Immature natural killer cell (primary cell): Measurements from ENCODE around the gene MARCKSL1. TPM values are rescaled to one million over a fixed set of nuclear protein-coding genes. Genes with fewer than 3 reads are reported as not detected.

ENCODE experiments used
- DNase-seq, 3 donors: peaks; one replicate each; pipeline ENCODE4 v3.0.0; 2022; ENCODE audit warnings: mixed read lengths in 1 of 3
- H3K27ac Mint-ChIP-seq, 6 donors: one replicate each; pipeline ENCODE4 v1.8.0; 2020; ENCODE audit warnings: mixed read lengths in 6 of 6, mild to moderate bottlenecking in 5 of 6, inconsistent platforms in 4 of 6, moderate library complexity in 3 of 6
- H3K27me3 Mint-ChIP-seq, 3 donors: one replicate each; pipeline ENCODE4 v1.8.0; 2020 to 2021; ENCODE audit warnings: low read depth in 3 of 3, mild to moderate bottlenecking in 3 of 3, mixed read lengths in 3 of 3, moderate library complexity in 3 of 3, inconsistent platforms in 1 of 3
- H3K36me3 Mint-ChIP-seq, 3 donors: one replicate each; pipeline ENCODE4 v1.8.0; 2020; ENCODE audit warnings: mixed read lengths in 3 of 3, inconsistent platforms in 2 of 3, mild to moderate bottlenecking in 2 of 3
- H3K4me1 Mint-ChIP-seq, 2 donors: one replicate each; pipeline ENCODE4 v1.8.0; 2020; ENCODE audit warnings: inconsistent platforms in 2 of 2, mild to moderate bottlenecking in 2 of 2, mixed read lengths in 2 of 2, moderate library complexity in 1 of 2
- H3K4me3 Mint-ChIP-seq, 5 donors: one replicate each; pipeline ENCODE4 v1.8.0; 2020; ENCODE audit warnings: mild to moderate bottlenecking in 5 of 5, mixed read lengths in 5 of 5, inconsistent platforms in 3 of 5, moderate library complexity in 3 of 5
- H3K9me3 Mint-ChIP-seq, 6 donors: one replicate each; pipeline ENCODE4 v1.8.0; 2020; ENCODE audit warnings: mild to moderate bottlenecking in 6 of 6, mixed read lengths in 6 of 6, inconsistent platforms in 4 of 6, moderate library complexity in 3 of 6
- polyA plus RNA-seq, 3 donors: library from polyadenylated mRNA; unstranded; fragments of 300-500 nt; fragmentation: Illumina TruSeq; gene quantifications; one replicate each; pipeline ENCODE4 v1.2.3, GENCODE V29; 2021

The MARCKSL1 gene
- polyA plus RNA-seq, 3 donors from 2014 or later = 20.5 to 46.9 (median 27.7) TPM

DNA sequence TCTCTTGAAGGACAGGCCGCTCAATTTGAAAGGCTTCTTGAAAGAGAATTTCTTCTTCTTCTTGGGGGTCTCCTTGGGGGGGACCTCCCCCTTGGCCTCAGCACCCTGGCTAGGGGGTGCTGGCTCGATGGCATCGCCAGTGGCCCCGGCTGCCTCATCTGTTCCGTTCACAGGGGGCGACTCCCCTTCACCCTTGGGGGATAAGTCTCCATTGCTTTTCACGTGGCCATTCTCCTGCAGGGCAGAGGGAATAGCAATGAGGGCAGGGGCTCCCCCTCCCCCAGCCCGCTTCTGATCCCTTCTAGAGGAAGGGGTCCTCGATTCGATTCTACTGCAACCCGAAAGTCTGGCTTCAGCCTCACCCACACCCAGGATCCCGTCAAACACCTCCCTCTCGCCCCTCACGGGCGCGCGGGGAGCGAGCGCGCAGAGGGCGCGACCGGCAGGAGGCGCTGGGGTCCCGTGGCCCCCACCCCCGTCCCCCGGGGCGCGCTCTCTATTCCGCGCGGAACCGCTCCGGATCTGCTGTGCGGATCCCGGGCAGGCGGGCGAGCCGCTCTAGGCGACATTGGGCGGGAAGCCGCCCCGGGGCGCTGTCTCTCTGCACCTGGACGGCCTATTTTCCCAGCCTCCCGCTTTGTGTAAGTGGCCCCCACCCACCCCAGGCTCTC lies 1.0 kb downstream of the MARCKSL1 start:
- DNase-seq = peak; percentile 51 to 65 (median 61)
- Mint-ChIP-seq H3K27me3 (peaks cover 2 to 15% (median 3%) of the 10 kb centered on the region in 3 donors), H3K36me3 (peaks cover 13 to 28% (median 13%) of the 10 kb centered on the region in 3 donors), H3K4me3 (peak overlapping the region; percentile 84 to 88 (median 87)), H3K4me1 (peaks cover 35 to 42% of the 10 kb centered on the region in 2 donors), H3K9me3 (no peaks in the 10 kb centered on the region), H3K27ac (peak overlapping the region in 5 of 6 donors; percentile 29 to 76 (median 71))

DNA sequence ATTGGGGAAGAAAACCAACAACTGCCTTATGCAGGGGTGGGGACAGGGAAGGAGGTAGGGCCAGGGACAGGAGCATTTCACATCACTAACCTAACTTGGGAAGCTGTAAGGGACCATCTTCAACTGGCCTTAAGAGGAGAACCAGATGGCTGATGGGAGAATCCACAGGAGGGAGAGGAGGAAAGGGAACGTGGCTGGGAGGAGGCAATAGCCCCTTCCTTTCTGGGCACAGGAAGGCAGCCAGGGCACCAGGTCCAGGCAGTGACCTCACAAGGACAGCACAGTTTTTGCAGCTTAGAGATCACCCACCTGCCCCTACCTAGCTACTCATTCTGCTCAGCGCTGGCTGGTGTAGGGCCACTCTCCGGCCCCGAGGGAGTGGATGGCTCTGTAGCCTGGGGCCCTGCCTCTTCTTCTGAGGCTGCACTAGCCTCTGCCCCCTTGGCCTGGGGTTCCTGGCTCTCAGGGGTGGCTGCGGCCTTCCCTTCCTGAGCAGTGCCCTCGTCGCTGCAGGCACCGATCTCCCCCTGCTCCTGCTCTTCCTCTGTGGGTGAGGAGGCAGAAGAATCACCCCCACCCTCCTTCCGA lies 1.7 kb downstream of the MARCKSL1 start:
- peak overlapping the region; percentile 72 to 88 (median 87) for H3K4me3 Mint-ChIP-seq
- DNase-seq = no peak
- H3K9me3 Mint-ChIP-seq = no peaks in the 10 kb centered on the region
- peaks cover 35 to 42% of the 10 kb centered on the region in 2 donors for H3K4me1 Mint-ChIP-seq
- H3K27me3 Mint-ChIP-seq = peaks cover 2 to 15% (median 4%) of the 10 kb centered on the region in 3 donors
- H3K36me3 Mint-ChIP-seq = peaks cover 16 to 34% (median 17%) of the 10 kb centered on the region in 3 donors
- peak overlapping the region in 4 of 6 donors; percentile 12 to 46 (median 34) for H3K27ac Mint-ChIP-seq

DNA sequence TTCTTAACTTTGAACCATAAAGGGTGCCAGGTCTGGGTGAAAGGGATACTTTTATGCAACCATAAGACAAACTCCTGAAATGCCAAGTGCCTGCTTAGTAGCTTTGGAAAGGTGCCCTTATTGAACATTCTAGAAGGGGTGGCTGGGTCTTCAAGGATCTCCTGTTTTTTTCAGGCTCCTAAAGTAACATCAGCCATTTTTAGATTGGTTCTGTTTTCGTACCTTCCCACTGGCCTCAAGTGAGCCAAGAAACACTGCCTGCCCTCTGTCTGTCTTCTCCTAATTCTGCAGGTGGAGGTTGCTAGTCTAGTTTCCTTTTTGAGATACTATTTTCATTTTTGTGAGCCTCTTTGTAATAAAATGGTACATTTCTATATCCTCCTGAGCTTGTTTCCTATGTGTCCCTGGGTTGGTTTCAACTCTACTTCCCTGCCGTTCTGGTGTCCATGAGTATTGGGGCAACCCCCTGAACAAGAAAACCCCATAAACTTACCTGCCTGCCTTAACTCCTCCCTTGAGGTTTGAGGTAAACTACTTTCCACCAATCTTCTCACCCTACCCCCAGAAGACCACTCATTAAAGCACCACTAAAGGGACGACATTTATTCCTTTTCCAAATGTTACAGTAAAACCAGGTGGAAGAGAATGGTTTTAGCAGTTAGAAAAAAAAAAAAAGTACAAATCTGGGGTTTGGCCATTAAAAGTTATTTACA lies 2.6 kb downstream of the MARCKSL1 start:
- Mint-ChIP-seq H3K4me3 (peak overlapping the region in 4 of 5 donors; percentile 0 to 87 (median 78)), H3K27me3 (peaks cover 2 to 15% (median 4%) of the 10 kb centered on the region in 3 donors), H3K9me3 (no peaks in the 10 kb centered on the region), H3K27ac (peak overlapping the region in 5 of 6 donors; percentile 7 to 51 (median 39)), H3K4me1 (peaks cover 30 to 37% of the 10 kb centered on the region in 2 donors), H3K36me3 (peaks cover 18 to 42% (median 19%) of the 10 kb centered on the region in 3 donors)
- no peak for DNase-seq

DNA sequence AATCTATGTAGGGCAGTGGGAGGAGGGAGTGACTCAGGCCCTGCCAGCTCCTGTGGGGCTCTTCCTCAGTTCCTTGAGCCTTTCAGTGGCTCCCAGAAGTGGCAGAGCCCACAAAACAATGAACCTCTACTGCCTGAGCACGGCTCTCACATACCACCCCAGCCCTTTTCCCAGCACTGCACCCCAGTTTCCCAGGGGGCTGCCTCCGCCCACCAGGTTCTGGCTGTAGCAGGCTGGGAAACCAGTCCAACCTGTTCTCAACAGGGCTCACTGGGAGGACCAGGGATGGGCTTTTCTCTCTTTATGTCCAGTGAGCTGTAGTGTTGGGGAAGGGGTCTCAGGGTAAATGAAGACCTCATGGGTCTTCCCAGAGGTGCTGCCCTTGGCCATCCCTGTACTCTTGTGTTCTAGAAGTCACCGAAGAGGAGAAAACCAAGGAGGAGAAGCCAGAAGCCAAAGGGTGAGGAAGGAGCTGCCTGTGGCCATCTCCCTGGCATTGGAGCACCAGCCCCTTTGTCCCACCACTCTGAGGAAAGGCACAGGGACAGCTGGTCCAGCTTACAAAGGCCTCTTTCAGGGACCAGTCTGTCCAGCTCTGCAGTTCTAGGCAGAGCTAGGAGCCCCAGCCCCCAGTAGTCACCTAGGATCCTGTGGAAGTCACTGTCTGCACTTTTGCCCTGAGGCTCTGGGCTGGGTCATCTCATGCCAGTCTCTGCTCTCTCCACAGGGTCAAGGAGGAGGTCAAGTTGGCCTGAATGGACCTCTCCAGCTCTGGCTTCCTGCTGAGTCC lies 3.5 kb downstream of the MARCKSL1 start:
- peaks cover 23 to 28% of the 10 kb centered on the region in 2 donors for H3K4me1 Mint-ChIP-seq
- H3K27ac Mint-ChIP-seq = peak overlapping the region in 2 of 6 donors; percentile 13 to 51
- H3K4me3 Mint-ChIP-seq = no peak overlapping the region

DNA sequence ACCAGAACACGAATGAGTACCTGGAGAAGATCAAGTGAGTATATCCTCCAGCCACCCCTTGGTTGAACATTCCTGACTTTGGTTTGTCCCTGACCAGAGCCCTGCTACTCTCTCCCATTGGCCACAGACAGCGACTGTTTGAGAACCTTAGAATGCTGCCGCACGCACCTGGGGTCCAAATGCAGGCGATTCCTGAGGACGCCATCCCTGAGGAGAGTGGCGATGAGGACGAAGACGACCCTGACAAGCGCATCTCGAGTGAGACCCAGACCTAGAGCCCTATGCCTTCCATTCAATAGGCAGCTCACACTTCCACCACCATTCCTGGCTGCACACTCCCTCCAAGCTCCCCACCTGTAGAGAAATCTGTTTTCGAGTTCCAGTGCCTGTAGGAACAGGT lies 4.5 kb downstream of the MARCKSL1 start:
- no peaks in the 10 kb centered on the region for H3K9me3 Mint-ChIP-seq
- H3K27me3 Mint-ChIP-seq = peaks cover 0 to 7% (median 1%) of the 10 kb centered on the region in 3 donors
- H3K36me3 Mint-ChIP-seq = peaks cover 22 to 55% (median 25%) of the 10 kb centered on the region in 3 donors
- H3K4me1 Mint-ChIP-seq = peaks cover 14 to 19% of the 10 kb centered on the region in 2 donors
- no peak for DNase-seq
- no peak overlapping the region for H3K4me3 Mint-ChIP-seq
- H3K27ac Mint-ChIP-seq = peak overlapping the region in 2 of 6 donors; percentile 25 to 51

More for the DNA sequence above, 3.5 kb downstream of the MARCKSL1 start:
- no peak for DNase-seq
- Mint-ChIP-seq H3K27me3 (peaks cover 2 to 12% (median 4%) of the 10 kb centered on the region in 3 donors), H3K9me3 (no peaks in the 10 kb centered on the region), H3K36me3 (peaks cover 22 to 49% (median 24%) of the 10 kb centered on the region in 3 donors)

DNA sequence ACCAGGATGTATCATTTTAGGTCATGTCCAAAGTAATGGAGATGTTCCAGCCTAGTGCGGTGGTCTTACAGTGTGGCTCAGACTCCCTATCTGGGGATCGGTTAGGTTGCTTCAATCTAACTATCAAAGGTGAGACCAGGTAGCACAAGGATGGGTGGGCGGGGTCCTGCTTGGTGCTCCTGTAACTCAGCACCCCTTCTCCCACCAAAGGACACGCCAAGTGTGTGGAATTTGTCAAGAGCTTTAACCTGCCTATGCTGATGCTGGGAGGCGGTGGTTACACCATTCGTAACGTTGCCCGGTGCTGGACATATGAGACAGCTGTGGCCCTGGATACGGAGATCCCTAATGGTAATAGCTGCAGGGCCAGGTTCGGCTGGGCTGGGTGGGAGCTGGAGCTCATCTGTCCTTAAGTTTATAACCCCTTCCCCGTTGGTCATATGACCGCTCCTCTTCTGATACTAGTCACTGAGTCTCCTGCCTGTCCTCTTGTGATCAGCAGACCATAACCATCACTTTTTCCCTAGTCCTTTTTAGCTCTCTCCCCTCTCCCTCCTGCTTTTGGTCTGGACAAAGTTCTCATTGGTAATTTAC lies 5.4 kb downstream of the MARCKSL1 start:
- Mint-ChIP-seq H3K27ac (no peak overlapping the region), H3K4me1 (peaks cover 14 to 19% of the 10 kb centered on the region in 2 donors), H3K36me3 (peaks cover 22 to 55% (median 25%) of the 10 kb centered on the region in 3 donors), H3K9me3 (no peaks in the 10 kb centered on the region), H3K4me3 (no peak overlapping the region), H3K27me3 (peaks cover 0 to 4% (median 1%) of the 10 kb centered on the region in 3 donors)
- DNase-seq = no peak

DNA sequence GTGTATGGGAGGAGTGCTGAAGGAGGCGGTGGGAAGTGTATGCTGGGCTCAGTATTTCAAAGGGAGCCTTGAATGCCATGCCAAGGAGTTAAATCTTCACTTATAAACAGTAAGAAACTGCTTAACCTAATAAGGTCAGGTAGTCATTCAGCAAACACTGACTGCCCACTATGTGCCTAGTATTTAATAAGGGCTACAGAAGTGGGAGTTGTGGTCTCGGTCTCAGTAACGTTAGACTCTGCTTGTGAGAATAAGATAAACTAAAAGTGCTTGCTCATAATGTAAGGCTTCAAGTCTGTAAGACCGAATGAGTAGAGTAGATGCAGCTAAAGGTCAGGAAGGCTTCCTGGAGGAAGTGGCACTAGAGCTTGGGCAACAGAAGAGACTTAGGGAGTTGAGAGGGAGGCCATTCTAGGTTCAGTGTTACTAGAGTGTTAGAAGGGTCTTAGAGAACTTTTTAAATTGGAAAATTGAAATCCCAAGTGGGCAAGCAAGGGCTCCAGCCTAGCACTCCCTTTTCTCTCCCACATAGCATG lies 6.0 kb downstream of the MARCKSL1 start:
- Mint-ChIP-seq H3K4me3 (no peak overlapping the region), H3K36me3 (peaks cover 22 to 62% (median 30%) of the 10 kb centered on the region in 3 donors)
- DNase-seq = no peak

DNA sequence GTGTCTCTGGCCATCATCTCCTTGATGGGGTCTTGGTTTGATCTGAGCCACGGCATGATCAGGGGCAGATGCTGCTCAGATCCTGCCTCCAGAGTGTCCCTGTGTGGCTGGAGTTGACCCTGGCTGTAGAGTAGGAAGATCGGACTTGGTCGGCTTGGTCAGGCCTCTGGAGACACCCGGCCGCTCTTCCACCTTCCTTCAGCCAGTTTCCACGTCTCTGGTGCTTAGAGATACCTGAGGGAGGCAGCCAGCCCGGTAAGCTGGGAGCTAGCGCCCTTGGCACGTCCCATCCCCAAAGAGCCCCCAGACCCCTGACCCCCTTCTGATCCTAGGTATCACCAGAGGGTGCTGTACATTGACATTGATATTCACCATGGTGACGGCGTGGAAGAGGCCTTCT lies 8.8 kb downstream of the MARCKSL1 start:
- H3K9me3 Mint-ChIP-seq = no peaks in the 10 kb centered on the region
- no peak for DNase-seq
- peaks cover 10 to 17% of the 10 kb centered on the region in 2 donors for H3K4me1 Mint-ChIP-seq
- H3K27me3 Mint-ChIP-seq = peaks cover 0 to 1% (median 0%) of the 10 kb centered on the region in 3 donors
- no peak overlapping the region for H3K27ac Mint-ChIP-seq
- no peak overlapping the region for H3K4me3 Mint-ChIP-seq
- peaks cover 22 to 52% (median 27%) of the 10 kb centered on the region in 3 donors for H3K36me3 Mint-ChIP-seq

More for the DNA sequence above, 6.0 kb downstream of the MARCKSL1 start:
- Mint-ChIP-seq H3K4me1 (peaks cover 13 to 17% of the 10 kb centered on the region in 2 donors), H3K9me3 (no peaks in the 10 kb centered on the region), H3K27me3 (peaks cover 0 to 4% (median 1%) of the 10 kb centered on the region in 3 donors), H3K27ac (peak overlapping the region in 1 of 6 donors; percentile 8)

DNA sequence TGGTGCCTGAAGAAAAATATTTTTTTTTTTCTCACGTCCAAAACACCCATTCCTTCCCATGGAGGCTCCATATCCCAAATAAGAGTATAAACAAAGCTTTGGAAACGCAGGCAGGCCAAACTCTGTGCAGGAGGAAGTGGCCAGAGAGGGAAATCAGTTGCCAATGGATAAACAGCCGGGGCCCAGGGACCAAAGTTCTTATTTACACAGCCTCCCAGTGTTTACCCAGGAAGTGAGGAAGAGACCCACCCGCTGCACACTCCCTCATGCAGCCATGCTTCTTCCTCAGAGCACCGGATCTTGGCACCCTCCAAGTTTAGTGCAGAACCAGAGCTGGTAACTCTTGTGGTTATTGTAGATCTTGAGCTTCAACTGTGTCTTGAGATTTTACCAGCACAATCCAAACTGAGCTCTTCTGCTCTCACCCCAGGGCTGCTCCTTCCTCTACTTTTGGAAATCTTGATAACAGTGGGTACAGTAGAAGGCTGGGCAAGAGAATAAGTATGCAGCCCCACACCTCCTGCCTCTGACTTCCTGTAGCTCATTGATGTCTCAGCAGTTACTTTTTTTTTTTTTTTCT lies 14.2 kb downstream of the MARCKSL1 start:
- peak; percentile 22 to 41 (median 38) for DNase-seq
- Mint-ChIP-seq H3K4me1 (peaks cover 25 to 37% of the 10 kb centered on the region in 2 donors), H3K9me3 (no peaks in the 10 kb centered on the region), H3K27me3 (peaks cover 0 to 3% (median 0%) of the 10 kb centered on the region in 3 donors), H3K4me3 (peak overlapping the region; percentile 60 to 79 (median 69)), H3K36me3 (peaks cover 3 to 12% (median 7%) of the 10 kb centered on the region in 3 donors), H3K27ac (peak overlapping the region; percentile 63 to 94 (median 88))

DNA sequence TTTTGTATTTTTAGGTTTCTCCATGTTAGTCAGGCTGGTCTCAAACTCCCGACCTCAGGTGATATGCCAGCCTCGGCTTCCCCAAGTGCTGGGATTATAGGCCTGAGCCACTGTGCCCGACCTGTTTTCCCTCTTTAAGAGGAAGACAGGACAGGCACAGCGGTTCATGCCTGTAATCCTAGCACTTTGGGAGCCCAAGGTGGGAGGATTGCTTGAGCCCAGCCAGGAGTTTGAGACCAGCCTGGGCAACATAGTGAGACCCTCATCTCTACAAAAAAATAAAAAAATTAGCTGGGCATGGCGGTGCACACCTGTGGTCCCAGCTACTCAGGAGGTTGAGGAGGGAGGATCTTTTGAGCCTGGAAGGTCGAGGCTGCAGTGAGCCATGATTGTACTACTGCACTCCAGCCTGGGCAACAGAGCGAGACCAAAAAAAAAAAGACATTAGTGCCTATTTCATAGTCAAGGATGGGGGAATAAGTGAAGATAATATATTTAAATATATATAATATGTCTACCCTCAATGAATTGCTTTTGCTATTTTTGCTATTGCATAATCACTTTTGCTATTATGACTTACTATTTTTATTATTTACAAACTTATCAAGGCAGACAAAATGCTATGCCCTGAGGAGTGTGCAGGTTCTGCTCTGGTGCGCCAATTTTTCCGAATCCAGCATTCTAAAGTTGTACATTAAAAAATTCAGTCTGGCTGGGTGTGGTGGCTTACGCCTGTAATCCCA lies 17.7 kb downstream of the MARCKSL1 start:
- H3K27me3 Mint-ChIP-seq = peaks cover 0 to 3% (median 0%) of the 10 kb centered on the region in 3 donors
- H3K27ac Mint-ChIP-seq = peak overlapping the region in 3 of 6 donors; percentile 10 to 19 (median 11)
- H3K4me1 Mint-ChIP-seq = peaks cover 33 to 49% of the 10 kb centered on the region in 2 donors
- no peak for DNase-seq
- H3K4me3 Mint-ChIP-seq = peak overlapping the region in 1 of 5 donors; percentile 33
- no peaks in the 10 kb centered on the region for H3K9me3 Mint-ChIP-seq
- peaks cover 0 to 12% (median 8%) of the 10 kb centered on the region in 3 donors for H3K36me3 Mint-ChIP-seq

DNA sequence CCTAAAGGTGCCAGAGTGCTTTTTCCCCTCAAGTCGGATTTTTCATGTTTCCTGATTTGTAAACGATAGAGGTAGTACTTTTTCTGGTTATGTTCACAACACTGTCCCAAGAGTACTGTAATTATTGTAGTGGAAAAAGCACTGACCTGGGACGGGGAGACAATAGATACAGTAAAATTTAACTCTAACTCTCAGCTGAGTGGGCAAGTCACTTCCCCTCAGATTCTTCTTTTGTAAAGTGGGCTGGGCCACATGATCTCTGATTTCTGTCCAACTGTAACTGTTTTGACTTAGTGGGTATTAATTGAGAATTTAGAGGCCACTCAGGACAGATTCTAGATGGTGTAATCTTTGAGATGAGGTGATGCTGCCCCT lies 19.1 kb downstream of the MARCKSL1 start:
- peaks cover 26 to 42% of the 10 kb centered on the region in 2 donors for H3K4me1 Mint-ChIP-seq
- no peak for DNase-seq
- H3K27ac Mint-ChIP-seq = peak overlapping the region in 2 of 6 donors; percentile 24 to 61
- H3K4me3 Mint-ChIP-seq = no peak overlapping the region
- no peaks in the 10 kb centered on the region for H3K9me3 Mint-ChIP-seq
- H3K36me3 Mint-ChIP-seq = peaks cover 0 to 12% (median 8%) of the 10 kb centered on the region in 3 donors
- peaks cover 0 to 3% (median 0%) of the 10 kb centered on the region in 3 donors for H3K27me3 Mint-ChIP-seq
